Measurements from ENCODE around the gene DLG1. TPM values are rescaled to one million over a fixed set of nuclear protein-coding genes. Genes with fewer than 3 reads are reported as not detected.

Gene DLG1
- total and polyA plus RNA-seq, 2 of the 4 experiments (the other 2 are of a cell fraction) = 21.2 to 57.7 TPM

GRCh38 chr3:197278933-197279332 lies 19.5 kb downstream of the DLG1 start:
- Histone ChIP-seq H3K18ac (ENCODE audit: low read depth, low read length) (no peak overlapping the region), H3K27ac (ENCODE audit: insufficient read depth, low read length) (no peak overlapping the region; the same call in 1 of the 2 replicates), H2BK20ac (ENCODE audit: low read depth, low read length) (no peak overlapping the region), H3K9me1 (ENCODE audit: insufficient read depth, low read length) (no peaks in the 10 kb centered on the region; the same call in 1 of the 2 replicates), H3K4me2 (ENCODE audit: low read depth, low read length) (no peak overlapping the region), H3K23ac (ENCODE audit: low read depth, low read length) (no peak overlapping the region), H2BK120ac (ENCODE audit: low read depth, low read length) (no peak overlapping the region), H3K9me3 (ENCODE audit: control insufficient read depth, insufficient read depth, low read length) (no peaks in the 10 kb centered on the region), H4K5ac (ENCODE audit: low read depth, low read length) (no peak overlapping the region), H2BK5ac (ENCODE audit: low read depth, low read length, poor library complexity, severe bottlenecking) (no peak overlapping the region), H3K4me3 (ENCODE audit: insufficient read depth, low read depth, low read length) (no peak overlapping the region), H2AK9ac (replicated peaks; ENCODE audit: low read depth, low read length, poor library complexity) (no peak overlapping the region), H3K36me3 (ENCODE audit: control insufficient read depth, insufficient read depth, low read length) (peaks cover 7% of the 10 kb centered on the region), H3K27me3 (ENCODE audit: control insufficient read depth, insufficient read depth, low read length) (no peaks in the 10 kb centered on the region), H3K14ac (replicated peaks; ENCODE audit: low read depth, low read length) (no peak overlapping the region), H4K20me1 (ENCODE audit: insufficient read depth, low read length) (peaks cover 20% of the 10 kb centered on the region), H4K8ac (ENCODE audit: low read depth in 2 of 2, low read length in 2 of 2) (no peak overlapping the region), H2AK5ac (ENCODE audit: low read depth, low read length) (no peak overlapping the region), H3K9ac (ENCODE audit: low read depth, low read length) (no peak overlapping the region), H2BK15ac (ENCODE audit: low read depth, low read length) (no peak overlapping the region), H3K4me1 (ENCODE audit: control insufficient read depth, insufficient read depth, low read length) (no peaks in the 10 kb centered on the region), H3K56ac (ENCODE audit: extremely low read depth, insufficient read depth, low read length) (no peak overlapping the region), H4K91ac (ENCODE audit: insufficient read depth, low read depth, low read length) (no peak overlapping the region), H2AFZ (replicated peaks; ENCODE audit: low read length, poor library complexity) (no peak overlapping the region), H3K4ac (ENCODE audit: low read depth, low read length) (no peak overlapping the region), H3K79me1 (ENCODE audit: low read depth in 1 of 2, low read length in 2 of 2) (peaks cover 9 to 57% of the 10 kb centered on the region in 2 experiments; a peak in 3 of 4 replicates)
- ChIA-PET CTCF (interaction anchor here (0.6 kb wide), 1 partner anchor 223 kb away, joined by 3 read pairs; no protein-coding TSS in a partner anchor), POLR2A (ENCODE audit: unreplicated experiment) (no interaction called here)
- TF ChIP-seq FOS (IDR thresholded peaks at IDR 0.05; ENCODE audit: low read depth, low read length) (no peak), MAZ (IDR thresholded peaks at IDR 0.05; ENCODE audit: borderline replicate concordance, low read depth, low read length) (no peak), SMC3 (IDR thresholded peaks at IDR 0.05; ENCODE audit: low read depth, low read length) (no peak), BHLHE40 (IDR thresholded peaks at IDR 0.05; ENCODE audit: low read depth, low read length) (no peak)
- ATAC-seq (ENCODE audit: low read depth) (no peak), DNase-seq (no peak)
- BruUV-seq (replicated peaks) = no TSS peak
- dilution Hi-C loops (cut with HindIII; ENCODE audit: low sequenced_read_pairs, unreplicated experiment) = no loop called here
- in situ Hi-C loops (cut with MboI; ENCODE audit: low sequenced_read_pairs) = no loop called here
- intact Hi-C loops (cut with micrococcal nuclease) = no loop called here

Data from IMR-90 (cell line).